Transverse colon (tissue), 4 donors: ENCODE data around the gene EPHA8. TPM values are rescaled to one million over a fixed set of nuclear protein-coding genes. Genes with fewer than 3 reads are reported as not detected.

Experiments used
- DNase-seq: peaks from one replicate; pipeline ENCODE4 v3.0.0-alpha.2; 2019
- H3K27ac ChIP-seq, 4 donors: fragments of 200-600 bp; sonication (generic); 2 replicates each; pipeline ENCODE4 v1.5.1; 2016 to 2018; ENCODE audit warnings: inconsistent platforms in 4 of 4
- H3K27me3 ChIP-seq: fragments of 200-600 bp; sonication (generic); 2 replicates; pipeline ENCODE4 v1.5.1; 2017; ENCODE audit warnings: inconsistent platforms
- H3K36me3 ChIP-seq, 4 donors: fragments of 200-600 bp; sonication (generic); 2 replicates each; pipeline ENCODE4 v1.5.1; 2017 to 2019; ENCODE audit warnings: inconsistent platforms in 4 of 4
- H3K4me1 ChIP-seq, 4 donors: fragments of 200-600 bp; sonication (generic); 2 replicates each; pipeline ENCODE4 v1.5.1; 2017 to 2020; ENCODE audit warnings: inconsistent platforms in 4 of 4
- H3K4me3 ChIP-seq, 4 donors: fragments of 200-600 bp; sonication (generic); 1 replicate in 1 of 4; 2 replicates in 3 of 4; pipeline versions ENCODE4 v1.5.1 to v1.6.1; 2017 to 2019; ENCODE audit warnings: inconsistent platforms in 4 of 4
- H3K9me3 ChIP-seq, 2 donors: fragments of 200-600 bp; sonication (generic); 2 replicates each; pipeline ENCODE4 v1.5.1; 2017 to 2019; ENCODE audit warnings: inconsistent platforms in 2 of 2
- EP300 ChIP-seq: sonication (generic); formaldehyde crosslinking; IDR thresholded peaks from one replicate; pipeline ENCODE4 v1.6.1; 2017; ENCODE audit warnings: antibody characterized with exemption, low read depth
- POLR2A ChIP-seq: fragments of 450-650 bp; IDR thresholded peaks from one replicate; pipeline ENCODE4 v1.6.1; 2016; ENCODE audit warnings: antibody characterized with exemption, mild to moderate bottlenecking, moderate library complexity
- POLR2AphosphoS5 ChIP-seq, 3 donors: sonication (generic); formaldehyde crosslinking; IDR thresholded peaks; one replicate each; pipeline ENCODE4 v1.6.1; 2016; ENCODE audit warnings: antibody characterized with exemption in 3 of 3
- WGBS, 2 donors: methylation state at CpG; one replicate each; pipeline ENCODE4 v1.1.5; 2018; ENCODE audit warnings: low coverage in 1 of 2; 5-methylcytosine and 5-hydroxymethylcytosine counted together
- in situ Hi-C, 4 donors: fragments of 200-750 bp; cut with MboI; loops; one replicate each; pipeline versions ENCODE4 v1.15.0 to v1.15.1; 2017; ENCODE audit warnings: low sequenced_read_pairs in 3 of 4, low pct_ligation_motif_present in 1 of 4, low pct_unique_long_range_greater_than_20kb in 1 of 4
- intact Hi-C: fragments of 100-400 bp; cut with DNase I; formaldehyde crosslinking; loops from one replicate; pipeline ENCODE4 v1.15.1; 2023; ENCODE audit warnings: low total_unique reads
- total RNA-seq, 4 donors: library from RNA; depleted of rRNA; stranded (reverse); fragments of >200 nt; gene quantifications; one replicate each; pipeline ENCODE4 v1.1.0, GENCODE V29; 2016
- TF ChIP-seq, protein P1 (sequence below), 5 experiments: fragments of 200-600 bp in 3 of 5; fragments of 450-650 bp in 2 of 5; sonication (generic) in 3 of 5; IDR thresholded peaks; 1 replicate in 2 of 5; 2 replicates in 3 of 5; pipeline ENCODE4 v1.5.1; 2016 to 2017; ENCODE audit warnings: antibody characterized with exemption in 5 of 5, inconsistent platforms in 3 of 5, mild to moderate bottlenecking in 2 of 5, moderate library complexity in 1 of 5

The EPHA8 gene
- total RNA-seq, 4 donors from 2014 or later = not detected

DNA sequence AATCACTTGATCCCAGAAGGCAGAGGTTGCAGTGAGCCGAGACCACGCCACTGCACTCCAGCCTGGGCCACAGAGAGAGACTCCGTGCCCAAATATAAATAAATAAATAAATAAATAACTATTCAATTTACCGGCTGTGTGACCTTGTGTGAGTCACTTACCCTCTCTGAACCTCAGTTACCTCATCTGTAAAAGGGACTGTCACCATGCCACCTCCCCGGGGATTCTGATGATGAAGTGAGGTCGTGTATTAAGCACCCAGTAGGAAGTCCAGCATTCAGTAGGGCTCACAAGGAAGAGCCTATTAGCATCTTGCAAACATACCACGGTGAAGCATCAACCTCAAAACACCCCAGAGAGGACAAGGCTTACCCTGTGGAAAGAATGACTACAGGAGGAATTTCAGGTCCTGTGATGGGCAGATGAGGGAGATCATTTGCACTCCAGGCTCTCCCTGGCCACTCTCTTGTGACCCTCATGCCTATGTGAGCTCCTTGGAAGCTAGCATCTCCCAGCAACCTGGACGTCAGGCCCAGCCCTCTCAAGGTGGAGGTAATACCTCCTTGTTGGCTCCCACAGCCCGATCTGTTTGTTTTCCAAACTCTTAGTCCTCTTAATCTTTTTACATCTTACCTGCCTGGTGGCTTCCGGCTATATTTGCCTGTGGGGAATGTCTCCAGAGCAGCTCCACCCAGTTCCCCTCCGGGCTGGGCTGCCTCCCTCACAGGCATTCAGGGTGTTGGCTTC, 65.6 kb downstream of the EPHA8 start:
- H3K9me3 ChIP-seq = no peaks in the 10 kb centered on the region
- H3K4me1 ChIP-seq = no peaks in the 10 kb centered on the region
- H3K36me3 ChIP-seq = no peaks in the 10 kb centered on the region
- 30 to 41% methylated on average over 7 to 11 of the region's 11 CpGs for WGBS, 2 donors
- H3K4me3 ChIP-seq = no peak overlapping the region
- DNase-seq = no peak
- H3K27me3 ChIP-seq = peaks cover 73% of the 10 kb centered on the region
- intact Hi-C loops (no loop called here), in situ Hi-C loops (loop anchor here in 2 of 4 donors (25.0 kb wide), 1 partner anchor 492 kb away; the partner anchor contains the start of gene WNT4 (in 2 of the 2))
- TF ChIP-seq, protein P1, sequence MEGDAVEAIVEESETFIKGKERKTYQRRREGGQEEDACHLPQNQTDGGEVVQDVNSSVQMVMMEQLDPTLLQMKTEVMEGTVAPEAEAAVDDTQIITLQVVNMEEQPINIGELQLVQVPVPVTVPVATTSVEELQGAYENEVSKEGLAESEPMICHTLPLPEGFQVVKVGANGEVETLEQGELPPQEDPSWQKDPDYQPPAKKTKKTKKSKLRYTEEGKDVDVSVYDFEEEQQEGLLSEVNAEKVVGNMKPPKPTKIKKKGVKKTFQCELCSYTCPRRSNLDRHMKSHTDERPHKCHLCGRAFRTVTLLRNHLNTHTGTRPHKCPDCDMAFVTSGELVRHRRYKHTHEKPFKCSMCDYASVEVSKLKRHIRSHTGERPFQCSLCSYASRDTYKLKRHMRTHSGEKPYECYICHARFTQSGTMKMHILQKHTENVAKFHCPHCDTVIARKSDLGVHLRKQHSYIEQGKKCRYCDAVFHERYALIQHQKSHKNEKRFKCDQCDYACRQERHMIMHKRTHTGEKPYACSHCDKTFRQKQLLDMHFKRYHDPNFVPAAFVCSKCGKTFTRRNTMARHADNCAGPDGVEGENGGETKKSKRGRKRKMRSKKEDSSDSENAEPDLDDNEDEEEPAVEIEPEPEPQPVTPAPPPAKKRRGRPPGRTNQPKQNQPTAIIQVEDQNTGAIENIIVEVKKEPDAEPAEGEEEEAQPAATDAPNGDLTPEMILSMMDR (IDR thresholded peaks at IDR 0.05) = no peak
- TF ChIP-seq EP300 (no peak), POLR2AphosphoS5 (IDR thresholded peaks at IDR 0.05) (no peak), POLR2A (no peak)
- no peak overlapping the region for H3K27ac ChIP-seq

GRCh38 chr1:22629886-22630285, 66.6 kb downstream of the EPHA8 start:
- Histone ChIP-seq H3K9me3 (no peaks in the 10 kb centered on the region), H3K27me3 (peaks cover 71% of the 10 kb centered on the region), H3K36me3 (no peaks in the 10 kb centered on the region), H3K4me3 (no peak overlapping the region), H3K27ac (no peak overlapping the region), H3K4me1 (no peaks in the 10 kb centered on the region)
- no peak for DNase-seq
- intact Hi-C loops = no loop called here
- TF ChIP-seq POLR2A (no peak), EP300 (no peak), POLR2AphosphoS5 (IDR thresholded peaks at IDR 0.05) (no peak)
- TF ChIP-seq, protein P1 (IDR thresholded peaks at IDR 0.05) = no peak
- WGBS, 2 donors = 44 to 48% methylated on average over 2 of the region's 2 CpGs
- in situ Hi-C loops = loop anchor here in 2 of 4 donors (25.0 kb wide), 1 partner anchor 493 kb away; the partner anchor contains the start of gene WNT4 (in 2 of the 2)

- Histone ChIP-seq H3K4me3 (no peak overlapping the region), H3K9me3 (no peaks in the 10 kb centered on the region), H3K27me3 (peaks cover 31% of the 10 kb centered on the region), H3K36me3 (no peaks in the 10 kb centered on the region), H3K4me1 (peaks cover 0 to 3% (median 0%) of the 10 kb centered on the region in 4 donors), H3K27ac (no peak overlapping the region)
- intact Hi-C loops (no loop called here), in situ Hi-C loops (loop anchor here in 2 of 4 donors (25.0 kb wide), 1 partner anchor 497 kb away; the partner anchor contains the start of gene WNT4 (in 2 of the 2))
- DNase-seq = no peak
- WGBS, 2 donors = 76% methylated on average over 8 of the region's 10 CpGs; no CpG with 5 or more reads in 1 of the 2 donors
- no peak for TF ChIP-seq POLR2A
- TF ChIP-seq POLR2AphosphoS5 (IDR thresholded peaks at IDR 0.05) = no peak
- no peak for TF ChIP-seq EP300
- TF ChIP-seq, protein P1 (IDR thresholded peaks at IDR 0.05) = no peak
Measured at GRCh38 chr1:22633697-22634463, 70.6 kb downstream of the EPHA8 start.

DNA sequence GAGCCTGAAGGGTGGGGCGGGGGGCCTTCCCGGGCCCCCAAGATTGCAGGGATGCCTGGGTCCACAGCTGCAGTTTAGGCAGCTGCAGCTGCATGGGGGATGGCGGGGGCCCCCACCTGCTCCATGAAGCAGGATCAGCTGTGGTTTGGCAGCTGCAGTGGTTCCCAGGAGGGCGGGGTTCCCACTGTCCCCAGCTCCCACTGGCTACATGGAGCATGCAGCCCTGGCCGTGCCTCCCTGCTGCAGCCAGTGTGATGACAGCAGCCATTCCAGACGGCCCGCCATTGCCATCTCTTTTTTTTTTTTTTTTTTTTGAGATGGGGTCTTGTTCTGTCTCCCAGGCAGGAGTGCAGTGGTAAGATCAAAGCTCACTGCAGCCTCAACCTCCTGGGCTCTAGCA, 72.1 kb downstream of the EPHA8 start:
- in situ Hi-C loops (loop anchor here in 2 of 4 donors (25.0 kb wide), 1 partner anchor 498 kb away; the partner anchor contains the start of gene WNT4 (in 2 of the 2)), intact Hi-C loops (no loop called here)
- Histone ChIP-seq H3K4me3 (no peak overlapping the region), H3K27me3 (peaks cover 26% of the 10 kb centered on the region), H3K4me1 (peaks cover 0 to 3% (median 0%) of the 10 kb centered on the region in 4 donors), H3K27ac (no peak overlapping the region), H3K9me3 (no peaks in the 10 kb centered on the region), H3K36me3 (no peaks in the 10 kb centered on the region)
- DNase-seq = no peak
- TF ChIP-seq, protein P1 (IDR thresholded peaks at IDR 0.05) = no peak
- TF ChIP-seq POLR2A = no peak
- 42% methylated on average over 7 of the region's 7 CpGs; no CpG with 5 or more reads in 1 of the 2 donors for WGBS, 2 donors
